Hepatocyte (in vitro differentiated cells): ENCODE results near the gene CETP. TPM values are rescaled to one million over a fixed set of nuclear protein-coding genes. Genes with fewer than 3 reads are reported as not detected.

ENCODE experiments used
- DNase-seq: peaks from one replicate; pipeline ENCODE4 v3.0.0-alpha.2; 2016; ENCODE audit warnings: low spot score
- H2AFZ ChIP-seq: fragments of 200-600 bp; sonication (generic); 2 replicates; pipeline ENCODE4 v1.6.0; 2016; ENCODE audit warnings: antibody characterized with exemption, mild to moderate bottlenecking
- H3K27ac ChIP-seq: fragments of 200-600 bp; sonication (generic); 2 replicates; pipeline ENCODE4 v1.5.1; 2016; ENCODE audit warnings: mild to moderate bottlenecking
- H3K27me3 ChIP-seq: fragments of 200-600 bp; sonication (generic); 2 replicates; pipeline ENCODE4 v1.6.1; 2016
- H3K36me3 ChIP-seq: fragments of 200-600 bp; sonication (generic); replicated peaks from 2 replicates; pipeline ENCODE4 v1.5.1; 2016; ENCODE audit warnings: low read depth; ENCODE audit not compliant: insufficient read depth
- H3K4me1 ChIP-seq: fragments of 200-600 bp; sonication (generic); 2 replicates; pipeline ENCODE4 v1.5.1; 2016; ENCODE audit warnings: mild to moderate bottlenecking, moderate library complexity; ENCODE audit not compliant: insufficient read depth
- H3K4me2 ChIP-seq: fragments of 200-600 bp; sonication (generic); 2 replicates; pipeline ENCODE4 v1.6.0; 2016
- H3K4me3 ChIP-seq: fragments of 200-600 bp; sonication (generic); 2 replicates; pipeline ENCODE4 v1.5.1; 2016; ENCODE audit warnings: mild to moderate bottlenecking
- H3K79me2 ChIP-seq: fragments of 200-600 bp; sonication (generic); 2 replicates; pipeline ENCODE4 v1.6.0; 2017; ENCODE audit warnings: mild to moderate bottlenecking
- H3K9me2 ChIP-seq: fragments of 200-600 bp; sonication (generic); replicated peaks from 2 replicates; pipeline ENCODE4 v1.6.0; 2017; ENCODE audit warnings: mild to moderate bottlenecking; ENCODE audit not compliant: insufficient read depth
- H3K9me3 ChIP-seq: fragments of 200-600 bp; sonication (generic); 2 replicates; pipeline ENCODE4 v1.5.1; 2016; ENCODE audit warnings: low read depth, mild to moderate bottlenecking
- H4K20me1 ChIP-seq: fragments of 200-600 bp; sonication (generic); 2 replicates; pipeline ENCODE4 v1.6.0; 2016; ENCODE audit warnings: mild to moderate bottlenecking; ENCODE audit not compliant: insufficient read depth, poor library complexity, severe bottlenecking
- CTCF ChIP-seq: fragments of 200-600 bp; sonication (generic); IDR thresholded peaks from 2 replicates; pipeline ENCODE4 v1.5.1; 2016; ENCODE audit warnings: antibody characterized with exemption, mild to moderate bottlenecking; ENCODE audit not compliant: poor library complexity
- EZH2 ChIP-seq: fragments of 200-600 bp; sonication (generic); IDR thresholded peaks from 2 replicates; pipeline ENCODE4 v1.6.1; 2016; ENCODE audit warnings: antibody characterized with exemption, mild to moderate bottlenecking, borderline replicate concordance
- EZH2phosphoT487 ChIP-seq: fragments of 200-600 bp; sonication (generic); IDR thresholded peaks from one replicate; pipeline ENCODE4 v1.6.1; 2018; ENCODE audit warnings: antibody characterized with exemption, mild to moderate bottlenecking, low read depth, moderate library complexity; ENCODE audit not compliant: unreplicated experiment, severe bottlenecking
- WGBS: methylation state at CpG from one replicate; pipeline ENCODE4 v1.1.6; 2016; ENCODE audit warnings: low lambda C conversion rate; ENCODE audit errors: missing lambda C conversion rate; 5-methylcytosine and 5-hydroxymethylcytosine counted together
- polyA plus RNA-seq: library from polyadenylated mRNA; unstranded; fragments of >200 nt; fragmentation: Nextera tagmentation; extraction: Ambion mirVana; gene quantifications from 2 replicates; pipeline ENCODE4 v1.2.1, GENCODE V29; 2016
- total RNA-seq: library from RNA; depleted of rRNA; stranded (reverse); fragments of >200 nt; gene quantifications from 2 replicates; pipeline ENCODE4 v1.2.3, GENCODE V29; 2014

The CETP gene
- total and polyA plus RNA-seq, 2 experiments from 2014 or later = not detected

DNA sequence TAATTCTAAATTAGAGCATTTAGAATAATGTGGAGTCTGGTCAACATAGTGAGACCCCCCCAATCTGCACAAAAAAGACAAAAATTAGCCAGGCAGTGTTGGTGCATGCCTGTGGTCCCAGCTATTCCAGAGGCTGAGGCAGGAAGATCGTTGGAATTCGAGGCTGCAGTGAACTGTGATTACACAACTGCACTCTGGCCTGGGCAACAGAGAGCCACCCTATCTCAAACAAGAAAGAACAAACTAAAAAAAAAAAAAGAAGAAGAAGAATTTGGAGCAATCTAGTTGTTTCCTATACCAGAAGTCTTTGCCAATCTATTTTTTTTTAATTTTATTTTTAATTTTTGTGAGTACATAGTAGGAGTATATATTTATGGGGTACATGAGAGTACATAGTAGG, 6.0 kb downstream of the CETP start:
- Histone ChIP-seq H2AFZ (no peak overlapping the region), H3K4me2 (no peak overlapping the region), H3K4me1 (no peaks in the 10 kb centered on the region), H3K27me3 (no peaks in the 10 kb centered on the region), H4K20me1 (no peaks in the 10 kb centered on the region), H3K27ac (no peak overlapping the region), H3K36me3 (no peaks in the 10 kb centered on the region), H3K79me2 (no peaks in the 10 kb centered on the region), H3K4me3 (no peak overlapping the region), H3K9me2 (no peaks in the 10 kb centered on the region), H3K9me3 (no peaks in the 10 kb centered on the region)
- TF ChIP-seq EZH2 (no peak), CTCF (no peak), EZH2phosphoT487 (no peak)
- 34% methylated on average over 2 of the region's 2 CpGs for WGBS
- DNase-seq = no peak

DNA sequence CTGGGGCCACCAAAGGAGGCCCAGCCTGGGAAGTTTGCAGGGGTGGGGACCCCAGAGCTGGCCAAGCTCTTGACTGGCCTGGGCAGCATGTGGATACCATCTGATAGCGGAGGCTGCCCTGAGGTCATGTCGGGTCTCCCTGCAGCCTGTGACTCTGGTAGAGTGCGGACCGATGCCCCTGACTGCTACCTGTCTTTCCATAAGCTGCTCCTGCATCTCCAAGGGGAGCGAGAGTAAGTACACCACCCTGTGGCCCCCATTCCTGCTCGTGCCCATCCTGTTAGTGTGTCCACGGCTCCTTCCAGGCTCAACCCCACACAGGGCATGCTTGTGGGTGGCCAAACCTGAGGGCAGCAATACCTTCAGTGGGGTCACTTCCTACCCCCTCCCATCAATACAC, 8.0 kb downstream of the CETP start:
- Histone ChIP-seq H3K9me2 (no peaks in the 10 kb centered on the region), H3K27me3 (no peaks in the 10 kb centered on the region), H4K20me1 (no peaks in the 10 kb centered on the region), H3K9me3 (no peaks in the 10 kb centered on the region), H3K79me2 (no peaks in the 10 kb centered on the region), H3K4me2 (no peak overlapping the region), H3K36me3 (no peaks in the 10 kb centered on the region), H3K27ac (no peak overlapping the region), H2AFZ (no peak overlapping the region), H3K4me3 (no peak overlapping the region), H3K4me1 (no peaks in the 10 kb centered on the region)
- TF ChIP-seq EZH2phosphoT487 (no peak), EZH2 (no peak), CTCF (no peak)
- DNase-seq = no peak
- WGBS = 92% methylated on average over 7 of the region's 7 CpGs

GRCh38 chr16:56970934-56971767, 9.4 kb downstream of the CETP start:
- Histone ChIP-seq H3K9me2 (no peaks in the 10 kb centered on the region), H3K27me3 (no peaks in the 10 kb centered on the region), H2AFZ (no peak overlapping the region), H3K4me2 (no peak overlapping the region), H4K20me1 (no peaks in the 10 kb centered on the region), H3K27ac (no peak overlapping the region), H3K4me3 (no peak overlapping the region), H3K36me3 (no peaks in the 10 kb centered on the region), H3K9me3 (no peaks in the 10 kb centered on the region), H3K79me2 (no peaks in the 10 kb centered on the region), H3K4me1 (no peaks in the 10 kb centered on the region)
- no peak for TF ChIP-seq CTCF
- no peak for TF ChIP-seq EZH2phosphoT487
- no peak for TF ChIP-seq EZH2
- DNase-seq = no peak
- whole genome bisulfite sequencing = 67% methylated on average over 8 of the region's 8 CpGs
